IPS DF 6.9 (cell line): Measurements from ENCODE around the gene LRCOL1.

Experiments
- DNase-seq: peaks from one replicate; pipeline ENCODE4 v3.0.0-alpha.2; 2013; ENCODE audit warnings: low read depth, low spot score
- H3K27ac ChIP-seq: one replicate; pipeline ENCODE4 v1.5.1; 2013; ENCODE audit warnings: low read length, control low read depth
- H3K27me3 ChIP-seq: 2 replicates; pipeline ENCODE4 v1.6.1; 2013; ENCODE audit warnings: mild to moderate bottlenecking, low read length; ENCODE audit not compliant: control insufficient read depth, insufficient read depth
- H3K36me3 ChIP-seq: 2 replicates; pipeline ENCODE4 v1.6.1; 2013; ENCODE audit warnings: low read length; ENCODE audit not compliant: control insufficient read depth, insufficient read depth
- H3K4me1 ChIP-seq: 2 replicates; pipeline ENCODE4 v1.6.1; 2013; ENCODE audit warnings: low read length; ENCODE audit not compliant: control insufficient read depth, insufficient read depth
- H3K4me3 ChIP-seq: 2 replicates; pipeline ENCODE4 v1.5.1; 2013; ENCODE audit warnings: mild to moderate bottlenecking, low read length
- H3K9me3 ChIP-seq: 2 replicates; pipeline ENCODE4 v1.6.1; 2013; ENCODE audit warnings: low read length, inconsistent platforms; ENCODE audit not compliant: control insufficient read depth, insufficient read depth
- WGBS: extraction: QIAGEN DNeasy Blood & Tissue Kit; methylation state at CpG from one replicate; pipeline ENCODE4 v1.1.7; 2013; ENCODE audit warnings: mixed read lengths, missing lambda C conversion rate; ENCODE audit not compliant: insufficient read length, insufficient coverage; 5-methylcytosine and 5-hydroxymethylcytosine counted together

LRCOL1 gene

GRCh38 chr12:132623072-132623869 is 12.9 kb upstream of the LRCOL1 start:
- WGBS: no CpG with 5 or more reads among the region's 25 CpGs
- no peaks in the 10 kb centered on the region for H3K9me3 ChIP-seq
- H3K27ac ChIP-seq: no peak overlapping the region
- H3K27me3 ChIP-seq: no peaks in the 10 kb centered on the region
- H3K4me3 ChIP-seq: no peak overlapping the region
- DNase-seq: no peak
- peaks cover 22% of the 10 kb centered on the region for H3K36me3 ChIP-seq
- H3K4me1 ChIP-seq: no peaks in the 10 kb centered on the region

- no CpG with 5 or more reads among the region's 11 CpGs for WGBS
- Histone ChIP-seq H3K9me3 (no peaks in the 10 kb centered on the region), H3K27ac (no peak overlapping the region), H3K36me3 (peaks cover 22% of the 10 kb centered on the region), H3K27me3 (peaks cover 4% of the 10 kb centered on the region), H3K4me1 (no peaks in the 10 kb centered on the region), H3K4me3 (no peak overlapping the region)
- DNase-seq: no peak
These were observed 12.2 kb upstream of the LRCOL1 start for GRCh38 chr12:132622437-132623071.

GRCh38 chr12:132621657-132622435 is 11.5 kb upstream of the LRCOL1 start:
- DNase-seq: no peak
- no peak overlapping the region for H3K4me3 ChIP-seq
- H3K4me1 ChIP-seq: no peaks in the 10 kb centered on the region

DNA sequence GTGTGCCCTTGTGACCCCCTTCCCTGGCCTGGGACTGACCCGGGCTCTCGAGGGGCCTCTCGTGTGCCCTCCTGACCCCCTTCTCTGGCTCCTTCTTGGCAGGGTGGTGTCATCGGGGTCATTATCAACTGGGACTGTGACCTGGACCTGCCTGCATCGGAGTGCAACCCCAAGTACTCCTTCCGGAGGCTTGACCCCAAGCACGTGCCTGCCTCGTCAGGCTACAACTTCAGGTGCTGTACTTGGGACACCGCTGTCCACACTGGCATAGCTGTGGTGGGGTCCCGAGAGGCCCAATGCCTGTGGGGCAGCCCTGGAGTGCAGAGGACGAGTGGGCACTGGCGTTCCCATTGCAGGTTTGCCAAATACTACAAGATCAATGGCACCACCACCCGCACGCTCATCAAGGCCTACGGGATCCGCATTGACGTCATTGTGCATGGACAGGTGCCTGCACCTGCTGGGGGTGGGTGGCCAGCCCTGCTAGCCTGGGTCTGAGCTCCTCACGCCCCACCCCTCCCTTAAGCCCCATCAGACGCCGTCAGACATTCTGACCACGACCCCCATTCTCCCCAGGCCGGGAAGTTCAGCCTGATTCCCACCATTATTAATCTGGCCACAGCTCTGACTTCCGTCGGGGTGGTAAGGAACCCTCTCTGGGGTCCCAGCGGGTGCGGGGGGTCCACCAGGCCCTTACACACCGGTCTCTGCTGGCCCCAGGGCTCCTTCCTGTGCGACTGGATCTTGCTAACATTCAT is 10.7 kb upstream of the LRCOL1 start:
- Histone ChIP-seq H3K9me3 (no peaks in the 10 kb centered on the region), H3K4me1 (no peaks in the 10 kb centered on the region), H3K27me3 (peaks cover 13% of the 10 kb centered on the region), H3K4me3 (no peak overlapping the region), H3K36me3 (peaks cover 20% of the 10 kb centered on the region), H3K27ac (no peak overlapping the region)
- no peak for DNase-seq
- WGBS: no CpG with 5 or more reads among the region's 28 CpGs

More at GRCh38 chr12:132621657-132622435, 11.5 kb upstream of the LRCOL1 start:
- Histone ChIP-seq H3K36me3 (peaks cover 22% of the 10 kb centered on the region), H3K9me3 (no peaks in the 10 kb centered on the region), H3K27ac (no peak overlapping the region), H3K27me3 (peaks cover 11% of the 10 kb centered on the region)
- WGBS: no CpG with 5 or more reads among the region's 21 CpGs

DNA sequence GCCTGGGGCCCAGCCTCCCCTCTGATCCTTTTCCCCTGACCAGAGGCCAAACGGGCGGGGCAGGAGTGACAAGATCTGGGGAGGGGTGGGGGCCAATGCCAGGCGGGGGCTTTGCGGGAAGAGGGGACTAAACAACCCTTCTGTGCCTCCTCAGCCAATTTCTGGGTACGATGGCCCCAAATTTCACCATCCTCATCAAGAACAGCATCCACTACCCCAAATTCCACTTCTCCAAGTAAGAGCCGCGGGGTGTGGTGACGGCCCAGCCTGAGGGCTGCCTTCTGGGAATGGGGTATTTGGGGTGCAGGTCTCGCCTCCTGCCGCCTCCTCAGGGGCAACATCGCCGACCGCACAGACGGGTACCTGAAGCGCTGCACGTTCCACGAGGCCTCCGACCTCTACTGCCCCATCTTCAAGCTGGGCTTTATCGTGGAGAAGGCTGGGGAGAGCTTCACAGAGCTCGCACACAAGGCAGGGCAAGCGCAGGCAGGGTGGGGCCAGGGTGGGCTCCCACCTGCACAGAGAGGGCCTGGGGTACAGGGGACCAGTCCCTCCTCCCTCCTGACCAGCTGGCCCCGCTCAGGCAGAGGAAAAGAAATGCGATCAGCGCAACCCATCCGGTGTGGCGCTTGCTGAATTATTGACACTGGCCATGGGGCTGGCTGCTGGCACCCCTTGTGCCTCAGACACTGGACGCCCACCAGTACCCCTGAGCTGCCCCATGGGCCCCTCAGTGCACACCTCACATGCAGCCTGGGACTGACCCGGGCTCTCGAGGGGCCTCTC is 9.9 kb upstream of the LRCOL1 start:
- peaks cover 21% of the 10 kb centered on the region for H3K27me3 ChIP-seq
- H3K36me3 ChIP-seq: peaks cover 13% of the 10 kb centered on the region
- no peak overlapping the region for H3K27ac ChIP-seq
- no peak overlapping the region for H3K4me3 ChIP-seq
- no peak for DNase-seq
- WGBS: no CpG with 5 or more reads among the region's 29 CpGs
- no peaks in the 10 kb centered on the region for H3K9me3 ChIP-seq
- H3K4me1 ChIP-seq: no peaks in the 10 kb centered on the region

GRCh38 chr12:132619386-132620112 is 9.2 kb upstream of the LRCOL1 start:
- Histone ChIP-seq H3K4me1 (no peaks in the 10 kb centered on the region), H3K27ac (no peak overlapping the region), H3K36me3 (peaks cover 5% of the 10 kb centered on the region), H3K9me3 (no peaks in the 10 kb centered on the region), H3K27me3 (peaks cover 24% of the 10 kb centered on the region), H3K4me3 (no peak overlapping the region)
- no CpG with 5 or more reads among the region's 53 CpGs for WGBS
- no peak for DNase-seq

- Histone ChIP-seq H3K27me3 (peaks cover 24% of the 10 kb centered on the region), H3K4me3 (no peak overlapping the region; the same call in 1 of the 2 replicates), H3K4me1 (no peaks in the 10 kb centered on the region), H3K9me3 (no peaks in the 10 kb centered on the region), H3K27ac (no peak overlapping the region), H3K36me3 (no peaks in the 10 kb centered on the region; the same call in 1 of the 2 replicates)
- DNase-seq: no peak
- WGBS: no CpG with 5 or more reads among the region's 28 CpGs
These were observed 8.6 kb upstream of the LRCOL1 start for GRCh38 chr12:132619071-132619385.

GRCh38 chr12:132618683-132619043 is 8.3 kb upstream of the LRCOL1 start, which contains the start of gene P2RX2:
P2RX2 (plus strand) TSS chr12:132618776; CDS start chr12:132618817, 41 bp downstream.
- no peak for DNase-seq
- Histone ChIP-seq H3K27ac (no peak within 1 kb of the TSS), H3K4me1 (no peaks in the 10 kb centered on the region), H3K27me3 (peaks cover 24% of the 10 kb centered on the region), H3K36me3 (no peaks in the 10 kb centered on the region), H3K9me3 (no peaks in the 10 kb centered on the region), H3K4me3 (peak within 1 kb of the TSS; percentile 58; the same call in 1 of the 2 replicates)
- WGBS: no CpG with 5 or more reads among the region's 49 CpGs
